Measurements from ENCODE around the gene ZNF428.

- TF ChIP-seq, protein P1, sequence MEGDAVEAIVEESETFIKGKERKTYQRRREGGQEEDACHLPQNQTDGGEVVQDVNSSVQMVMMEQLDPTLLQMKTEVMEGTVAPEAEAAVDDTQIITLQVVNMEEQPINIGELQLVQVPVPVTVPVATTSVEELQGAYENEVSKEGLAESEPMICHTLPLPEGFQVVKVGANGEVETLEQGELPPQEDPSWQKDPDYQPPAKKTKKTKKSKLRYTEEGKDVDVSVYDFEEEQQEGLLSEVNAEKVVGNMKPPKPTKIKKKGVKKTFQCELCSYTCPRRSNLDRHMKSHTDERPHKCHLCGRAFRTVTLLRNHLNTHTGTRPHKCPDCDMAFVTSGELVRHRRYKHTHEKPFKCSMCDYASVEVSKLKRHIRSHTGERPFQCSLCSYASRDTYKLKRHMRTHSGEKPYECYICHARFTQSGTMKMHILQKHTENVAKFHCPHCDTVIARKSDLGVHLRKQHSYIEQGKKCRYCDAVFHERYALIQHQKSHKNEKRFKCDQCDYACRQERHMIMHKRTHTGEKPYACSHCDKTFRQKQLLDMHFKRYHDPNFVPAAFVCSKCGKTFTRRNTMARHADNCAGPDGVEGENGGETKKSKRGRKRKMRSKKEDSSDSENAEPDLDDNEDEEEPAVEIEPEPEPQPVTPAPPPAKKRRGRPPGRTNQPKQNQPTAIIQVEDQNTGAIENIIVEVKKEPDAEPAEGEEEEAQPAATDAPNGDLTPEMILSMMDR (IDR thresholded peaks at IDR 0.05; ENCODE audit: insufficient read depth, low read depth, low read length), result no peak
- no peak for TF ChIP-seq EZH2 (IDR thresholded peaks at IDR 0.05; ENCODE audit: insufficient read depth, low read length)
Observed at GRCh38 chr19:43652546-43652874, 33.1 kb upstream of the ZNF428 start.

Measured in astrocyte (in vitro differentiated cells and primary cell).